WTC11 (cell line): ENCODE measurements around the gene GNG8.

Source experiments
- CBFB ChIP-seq: sonication (generic); formaldehyde crosslinking; IDR thresholded peaks from 2 replicates; pipeline ENCODE4 v1.8.1; 2022; ENCODE audit warnings: mild to moderate bottlenecking, low read depth, missing genetic modification reagents
- CREB1 ChIP-seq: sonication (generic); formaldehyde crosslinking; IDR thresholded peaks from 2 replicates; pipeline ENCODE4 v1.8.0; 2023; ENCODE audit warnings: mild to moderate bottlenecking, missing genetic modification reagents
- CTCF ChIP-seq: fragments of 200-600 bp; IDR thresholded peaks from 2 replicates; pipeline ENCODE4 v1.8.0; 2022; ENCODE audit warnings: antibody characterized with exemption
- NFE2L1 ChIP-seq: sonication (generic); formaldehyde crosslinking; IDR thresholded peaks from 2 replicates; pipeline ENCODE4 v1.8.1; 2023; ENCODE audit warnings: missing genetic modification reagents
- TP53 ChIP-seq: sonication (generic); formaldehyde crosslinking; IDR thresholded peaks from 2 replicates; pipeline ENCODE4 v1.8.1; 2023; ENCODE audit warnings: mild to moderate bottlenecking, missing genetic modification reagents
- ZNF138 ChIP-seq: sonication (generic); formaldehyde crosslinking; conservative IDR thresholded peaks from 2 replicates; pipeline ENCODE4 v1.8.1; 2022; ENCODE audit warnings: mild to moderate bottlenecking, moderate library complexity, missing genetic modification reagents
- TF ChIP-seq, protein P1 (sequence below): sonication (generic); formaldehyde crosslinking; conservative IDR thresholded peaks from 2 replicates; pipeline ENCODE4 v1.8.1; 2022; ENCODE audit warnings: mild to moderate bottlenecking, missing genetic modification reagents

DNA sequence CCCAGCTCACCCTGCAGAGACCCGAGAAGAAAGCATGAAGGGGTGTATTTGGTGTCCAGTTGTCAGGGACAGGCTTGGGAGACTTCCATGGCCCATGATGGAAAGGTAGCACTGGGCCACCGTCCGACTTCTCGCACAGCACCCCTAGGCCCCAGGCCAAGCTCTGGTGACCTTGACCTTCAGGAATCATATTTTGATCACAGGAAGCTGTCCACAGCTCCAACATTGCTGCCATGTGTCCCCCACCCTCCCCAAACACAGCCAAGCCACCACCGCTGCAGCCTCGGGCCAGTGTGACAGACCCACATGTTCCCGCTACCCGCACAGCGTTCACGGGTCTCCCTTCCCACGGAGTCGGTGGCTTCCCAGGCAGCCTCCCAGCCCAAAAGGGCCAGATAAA, 10.3 kb downstream of the GNG8 start:
- TF ChIP-seq, protein P1, sequence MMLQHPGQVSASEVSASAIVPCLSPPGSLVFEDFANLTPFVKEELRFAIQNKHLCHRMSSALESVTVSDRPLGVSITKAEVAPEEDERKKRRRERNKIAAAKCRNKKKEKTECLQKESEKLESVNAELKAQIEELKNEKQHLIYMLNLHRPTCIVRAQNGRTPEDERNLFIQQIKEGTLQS (CRISPR knock-in tag) = no peak
- no peak for TF ChIP-seq CREB1 (CRISPR knock-in tag)
- no peak for TF ChIP-seq CTCF
- no peak for TF ChIP-seq ZNF138 (CRISPR knock-in tag)
- no peak for TF ChIP-seq CBFB (CRISPR knock-in tag)
- no peak for TF ChIP-seq TP53 (CRISPR knock-in tag)
- TF ChIP-seq NFE2L1 (CRISPR knock-in tag) = no peak
